Activated T-helper 9 cell treated with anti-CD3 and anti-CD28 coated beads, Interleukin-2, amount 50 U/mL, for 16 hours (primary cell): ENCODE results near the gene BICRAL.
"Not testable (repeated sequence)": the region's sequence is repeated elsewhere in the genome, so short reads cannot be mapped to it uniquely, and the experiment has no call there.

Experiments
- DNase-seq: peaks from one replicate; pipeline ENCODE4 v3.0.0-alpha.2; 2020; ENCODE audit warnings: low read depth

The BICRAL gene

GRCh38 chr6:42781796-42782688, at the start of gene BICRAL:
BICRAL (plus strand) TSS chr6:42782052; CDS start chr6:42822023, 39,971 bp downstream.
- peak; percentile 55 for DNase-seq

- DNase-seq = not testable (repeated sequence)
Observed at GRCh38 chr6:42733867-42734481, 47.9 kb upstream of the BICRAL start.

- DNase-seq = no peak
Observed at GRCh38 chr6:42735976-42736375, 45.9 kb upstream of the BICRAL start.

GRCh38 chr6:42740725-42741124, 41.1 kb upstream of the BICRAL start:
- DNase-seq = no peak

GRCh38 chr6:42742116-42742894, 39.5 kb upstream of the BICRAL start:
- DNase-seq = no peak

GRCh38 chr6:42744351-42744893, 37.4 kb upstream of the BICRAL start:
- DNase-seq = no peak

- no peak for DNase-seq
Observed at GRCh38 chr6:42745083-42745639, 36.7 kb upstream of the BICRAL start.

GRCh38 chr6:42745640-42746462, 36.0 kb upstream of the BICRAL start, which contains the start of gene TBCC:
TBCC (minus strand) TSS chr6:42746103; CDS start chr6:42746073, 30 bp downstream.
- DNase-seq = peak; percentile 90

- DNase-seq = peak; percentile 66
Observed at GRCh38 chr6:42746463-42747391, 35.1 kb upstream of the BICRAL start.

- no peak for DNase-seq
Observed at GRCh38 chr6:42748203-42748898, 33.5 kb upstream of the BICRAL start.

GRCh38 chr6:42751055-42751454, 30.8 kb upstream of the BICRAL start:
- DNase-seq = no peak

GRCh38 chr6:42754759-42755158, 27.1 kb upstream of the BICRAL start:
- DNase-seq = no peak

GRCh38 chr6:42756722-42757121, 25.1 kb upstream of the BICRAL start:
- DNase-seq = no peak

- DNase-seq = no peak
Observed at GRCh38 chr6:42758756-42759430, 23.0 kb upstream of the BICRAL start.

- DNase-seq = no peak
Observed at GRCh38 chr6:42761287-42762067, 20.4 kb upstream of the BICRAL start.

GRCh38 chr6:42762426-42762859, 19.4 kb upstream of the BICRAL start:
- no peak for DNase-seq

GRCh38 chr6:42762950-42763349, 18.9 kb upstream of the BICRAL start:
- DNase-seq = no peak
